Eye (tissue), 1 donor: Measurements from ENCODE around the gene CDK8.
A peak's percentile ranks its signal among the peaks of the same experiment; 100 is the strongest.
"Not testable (repeated sequence)": the region's sequence is repeated elsewhere in the genome, so short reads cannot be mapped to it uniquely, and the experiment has no call there.

Experiments
- DNase-seq: peaks from one replicate; pipeline ENCODE4 v3.0.0-alpha.2; 2015

CDK8 gene

DNA sequence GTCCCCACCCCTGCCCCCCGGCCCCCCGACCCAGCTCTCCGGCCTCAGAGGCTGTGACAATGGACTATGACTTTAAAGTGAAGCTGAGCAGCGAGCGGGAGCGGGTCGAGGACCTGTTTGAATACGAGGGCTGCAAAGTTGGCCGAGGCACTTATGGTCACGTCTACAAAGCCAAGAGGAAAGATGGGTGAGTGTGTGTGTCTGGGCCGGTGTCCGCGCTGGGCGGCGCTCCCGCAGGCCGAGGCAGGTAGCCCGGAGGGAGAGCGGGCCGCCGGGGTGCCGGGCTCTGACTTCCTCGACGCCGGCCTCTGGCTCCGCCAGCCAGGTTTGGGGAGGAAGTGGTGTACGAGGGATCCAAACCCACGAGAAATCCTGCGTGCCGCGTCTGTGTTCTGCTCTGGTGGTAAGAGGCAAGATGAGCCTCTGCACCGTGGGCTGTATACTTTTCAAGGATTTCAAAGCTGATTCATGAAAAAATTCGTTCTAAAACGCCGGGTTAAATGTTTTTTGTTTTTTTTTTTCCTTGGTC is 718 bp downstream of the CDK8 start:
- peak; percentile 83 for DNase-seq

DNA sequence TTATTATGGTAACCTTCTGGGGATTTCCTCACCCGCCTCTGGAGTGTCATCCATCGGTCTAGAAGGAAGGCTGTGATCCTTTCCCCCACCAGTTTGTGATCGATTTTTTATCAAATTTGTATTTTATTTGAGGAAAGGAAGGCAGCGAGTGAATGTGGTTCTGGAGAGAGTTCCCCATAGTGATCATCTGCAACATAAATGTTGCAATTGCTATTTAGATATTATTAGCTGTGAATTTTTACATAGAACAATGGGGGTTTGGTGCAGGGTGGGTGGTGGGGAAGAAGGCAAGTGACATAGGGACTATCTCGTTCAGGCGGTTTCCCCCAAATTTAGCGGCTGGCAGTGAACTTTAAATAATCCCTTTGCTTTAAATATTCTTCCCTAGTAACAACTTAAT is 1.2 kb downstream of the CDK8 start:
- DNase-seq, result no peak

DNA sequence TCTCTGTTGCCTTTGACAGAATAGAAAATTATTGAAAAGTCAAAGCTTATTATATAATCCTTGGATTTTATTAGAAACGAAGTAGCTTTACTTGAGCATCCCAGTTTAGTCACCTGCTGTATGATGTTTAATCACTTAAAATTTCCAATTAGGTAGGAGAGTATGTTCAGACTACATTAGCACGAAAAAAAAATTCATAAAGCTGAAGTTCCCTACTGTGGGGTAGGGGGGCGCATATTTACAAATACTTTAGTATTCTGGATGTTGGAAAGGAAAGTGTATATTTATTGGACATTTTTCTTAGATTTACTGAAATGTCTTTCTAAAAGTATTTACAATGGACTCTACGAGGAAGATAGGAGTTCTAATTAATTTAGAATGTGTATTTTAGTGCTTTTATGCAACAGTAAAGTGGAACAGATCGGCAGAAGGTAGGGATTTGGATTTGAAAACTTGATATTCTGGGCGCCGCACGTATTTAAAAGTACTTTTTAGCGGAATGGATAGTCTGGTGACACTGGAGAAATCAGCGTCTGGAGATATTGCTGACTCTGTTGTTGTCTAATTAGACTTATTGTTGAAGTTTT is 1.9 kb downstream of the CDK8 start:
- peak; percentile 68 for DNase-seq

DNA sequence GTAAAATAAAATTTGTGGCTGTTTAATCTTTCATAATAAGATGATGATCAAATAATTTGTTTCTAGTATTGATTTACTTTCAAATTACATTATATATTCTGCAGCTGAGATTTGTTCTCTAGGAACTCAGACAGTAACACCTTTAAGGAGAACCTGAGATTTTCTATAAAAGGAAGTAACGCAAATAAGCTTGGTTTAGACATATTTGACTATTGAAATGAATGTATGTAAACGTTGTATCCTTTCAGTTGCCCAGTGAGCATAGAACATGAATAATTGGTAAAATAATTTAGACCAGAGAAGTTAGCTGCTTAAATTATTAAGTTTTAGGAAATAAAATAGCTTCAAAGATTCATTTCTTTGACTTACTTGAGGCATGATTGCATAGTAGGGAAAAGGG is 3.1 kb downstream of the CDK8 start:
- peak; percentile 9 for DNase-seq

DNA sequence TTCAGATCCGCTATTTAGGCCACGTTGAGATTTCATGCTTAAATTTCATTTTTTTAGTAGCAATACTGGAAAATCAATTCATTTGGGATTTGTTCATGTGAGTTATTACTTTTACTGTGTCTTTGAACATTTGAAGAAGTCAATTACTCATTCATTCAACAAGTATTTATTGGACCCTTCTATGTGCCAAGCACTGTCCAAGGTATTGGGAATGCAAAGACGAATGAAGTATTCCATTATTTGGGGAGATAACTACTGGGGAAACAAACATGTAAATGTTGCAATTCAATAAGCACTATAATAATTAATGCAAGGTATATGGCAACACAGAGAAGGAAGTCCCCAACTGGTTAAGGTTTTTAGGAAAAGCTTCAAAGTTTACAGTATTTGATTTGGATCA is 5.7 kb downstream of the CDK8 start:
- DNase-seq, result no peak

DNA sequence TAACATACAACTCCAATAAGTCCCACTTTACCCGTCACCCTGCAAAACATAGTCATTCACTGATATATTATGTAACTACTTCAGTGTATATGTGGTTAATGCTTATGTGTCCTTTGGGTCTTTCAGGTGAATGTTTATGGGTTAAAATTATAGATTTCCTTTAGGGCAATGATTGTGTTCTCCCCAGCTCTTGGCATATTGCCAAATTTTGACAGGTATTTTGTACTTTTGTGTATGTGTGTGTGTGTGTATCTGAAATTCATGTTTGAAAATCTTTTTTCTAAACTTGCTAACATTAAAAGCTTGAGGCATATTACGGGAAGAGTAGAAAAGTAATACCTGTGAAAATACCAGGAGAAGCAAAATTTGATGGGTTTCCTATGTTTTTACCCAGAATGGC is 8.2 kb downstream of the CDK8 start:
- peak; percentile 10 for DNase-seq

DNA sequence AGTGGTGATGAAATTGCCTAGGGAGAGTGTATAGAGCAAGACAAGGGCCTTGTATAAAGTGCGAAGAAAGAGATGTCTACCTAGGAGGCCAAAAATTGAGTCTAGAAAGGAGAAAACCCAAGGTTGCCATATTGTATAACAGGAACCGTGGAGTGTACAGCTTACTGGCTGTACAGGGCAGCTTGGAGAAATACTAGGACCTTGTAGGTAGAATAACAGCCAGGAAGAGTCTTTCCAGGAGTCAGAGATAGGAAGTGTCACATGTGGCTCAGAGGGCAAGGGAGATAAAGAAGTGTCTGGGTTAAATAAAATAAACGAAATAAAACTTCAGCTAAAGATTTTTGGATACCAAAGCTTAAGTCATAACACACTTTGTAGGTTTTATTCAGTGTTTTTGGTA is 12.4 kb downstream of the CDK8 start:
- DNase-seq, result no peak

DNA sequence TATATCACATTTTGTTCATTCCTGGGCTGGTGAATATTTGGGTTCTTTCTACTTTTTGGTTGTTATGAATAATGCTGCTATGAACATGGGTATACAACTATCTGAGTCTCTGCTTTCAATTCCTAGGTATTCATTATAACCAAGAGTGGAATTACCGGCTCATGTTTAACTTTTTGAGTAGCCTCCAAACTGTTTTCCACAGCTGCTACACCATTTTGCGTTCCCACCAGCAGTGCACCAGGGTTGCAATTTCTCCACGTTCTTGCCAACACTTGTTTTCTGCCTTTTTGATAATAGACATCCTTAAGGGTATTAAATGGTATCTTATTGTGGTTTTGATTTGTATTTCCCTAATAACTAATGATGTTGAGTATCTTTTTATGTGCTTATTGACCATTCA is 16.8 kb downstream of the CDK8 start:
- DNase-seq, result no peak

DNA sequence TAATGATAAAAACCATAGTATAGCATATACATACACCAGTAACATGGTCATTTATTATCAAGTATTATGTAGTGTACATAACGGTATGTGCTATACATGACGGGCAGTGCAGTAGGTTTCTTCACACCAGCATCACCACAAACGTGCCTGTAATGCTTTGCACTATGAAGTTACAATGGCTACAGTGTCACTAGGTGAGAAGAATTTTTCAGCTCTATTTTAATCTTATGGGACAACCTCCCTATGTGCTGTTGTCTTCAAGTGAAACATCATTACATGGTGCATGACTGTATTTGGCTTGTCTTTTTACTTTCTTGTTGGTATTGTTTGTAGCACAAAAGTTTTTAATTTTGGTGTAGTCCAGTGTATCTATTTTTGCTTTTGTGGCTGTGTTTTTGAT is 18.7 kb downstream of the CDK8 start:
- DNase-seq, result no peak

DNA sequence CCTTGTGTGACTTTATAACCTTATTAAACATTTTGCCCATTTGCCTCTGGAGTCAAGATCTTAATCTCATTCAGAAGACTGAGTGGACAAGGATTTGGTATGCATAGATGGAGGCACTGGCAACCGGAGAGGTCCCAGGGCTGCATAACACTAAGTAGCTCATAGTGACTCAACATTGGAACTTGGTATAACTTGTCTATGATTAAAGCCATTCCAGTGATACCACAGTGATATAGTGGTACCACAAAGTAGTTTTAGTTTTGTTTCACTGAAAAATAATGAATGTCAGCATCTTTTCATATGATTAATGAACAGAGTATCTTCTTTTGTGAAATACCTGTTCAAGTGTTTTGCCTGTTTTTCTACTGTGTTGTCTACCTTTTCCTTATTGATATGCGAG is 26.4 kb downstream of the CDK8 start:
- no peak for DNase-seq

DNA sequence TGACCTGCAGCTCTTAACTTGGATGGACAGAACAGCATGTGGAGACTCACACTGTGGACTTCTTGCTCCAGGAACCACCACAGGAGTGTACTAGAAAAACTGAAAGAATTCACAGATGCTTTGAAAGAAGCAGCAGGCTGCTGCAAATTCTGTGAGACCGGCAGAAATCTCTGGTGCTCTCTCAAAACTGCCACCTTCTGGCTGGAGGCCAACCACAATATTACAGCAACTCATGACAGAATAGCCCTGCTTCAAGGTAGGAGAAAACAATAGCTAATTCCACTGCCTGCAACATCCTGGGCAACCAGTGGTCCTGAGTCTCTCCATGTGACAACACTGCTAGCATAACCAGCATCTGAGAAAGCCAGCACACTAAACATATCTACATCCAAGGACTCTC is 26.9 kb downstream of the CDK8 start:
- no peak for DNase-seq

DNA sequence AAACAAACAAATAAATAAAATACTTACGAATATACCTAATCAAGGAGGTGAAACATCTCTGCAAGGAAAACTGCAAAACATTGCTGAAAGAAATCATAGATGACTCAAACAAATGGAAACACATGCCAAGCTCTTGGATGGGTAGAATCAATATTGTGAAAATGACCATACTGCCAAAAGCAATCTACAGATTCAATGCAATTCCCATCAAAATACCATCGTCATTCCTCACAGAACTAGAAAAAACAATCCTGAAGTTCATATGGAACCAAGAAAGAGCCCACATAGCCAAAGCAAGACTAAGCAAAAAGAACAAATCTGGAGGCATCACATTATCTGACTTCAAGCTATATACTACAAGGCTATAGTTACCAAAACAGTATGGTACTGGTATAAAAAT is 32.0 kb downstream of the CDK8 start:
- not testable (repeated sequence) for DNase-seq

DNA sequence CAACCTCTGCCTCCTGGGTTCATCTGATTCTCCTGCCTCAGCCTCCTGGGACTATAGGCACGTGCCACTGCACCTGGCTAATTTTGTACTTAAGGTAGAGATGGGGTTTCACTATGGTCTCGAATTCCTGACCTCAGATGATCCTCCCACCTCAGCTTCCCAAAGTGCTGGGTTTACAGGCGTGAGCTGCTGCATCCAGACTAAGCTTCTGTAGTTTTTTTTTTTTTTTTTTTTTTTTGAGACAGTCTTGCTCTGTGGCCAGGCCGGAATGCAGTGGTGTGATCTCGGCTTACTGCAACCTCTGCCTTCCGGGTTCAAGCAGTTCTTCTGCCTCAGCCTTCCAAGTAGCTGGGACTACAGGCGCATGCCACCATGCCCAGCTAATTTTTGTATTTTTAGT is 34.9 kb downstream of the CDK8 start:
- DNase-seq, result not testable (repeated sequence)

DNA sequence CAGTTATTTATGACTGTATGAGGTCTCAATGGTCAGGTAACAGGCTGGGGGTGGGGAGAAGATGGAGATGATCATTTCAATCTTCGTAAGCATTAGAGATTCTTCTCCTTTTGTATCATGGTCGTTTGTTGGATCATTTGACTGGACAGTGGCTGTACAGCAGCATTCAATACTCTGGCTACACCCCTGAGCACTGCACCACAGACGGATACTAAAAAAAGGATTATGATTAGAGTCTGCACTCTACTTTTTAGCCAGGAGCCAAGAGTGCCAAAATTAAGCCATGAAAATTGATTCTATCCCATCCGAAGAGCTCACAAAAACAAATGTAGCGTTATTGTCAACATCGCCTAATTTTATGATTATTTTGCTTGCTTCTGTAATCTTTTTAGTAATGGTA is 41.9 kb downstream of the CDK8 start:
- no peak for DNase-seq

DNA sequence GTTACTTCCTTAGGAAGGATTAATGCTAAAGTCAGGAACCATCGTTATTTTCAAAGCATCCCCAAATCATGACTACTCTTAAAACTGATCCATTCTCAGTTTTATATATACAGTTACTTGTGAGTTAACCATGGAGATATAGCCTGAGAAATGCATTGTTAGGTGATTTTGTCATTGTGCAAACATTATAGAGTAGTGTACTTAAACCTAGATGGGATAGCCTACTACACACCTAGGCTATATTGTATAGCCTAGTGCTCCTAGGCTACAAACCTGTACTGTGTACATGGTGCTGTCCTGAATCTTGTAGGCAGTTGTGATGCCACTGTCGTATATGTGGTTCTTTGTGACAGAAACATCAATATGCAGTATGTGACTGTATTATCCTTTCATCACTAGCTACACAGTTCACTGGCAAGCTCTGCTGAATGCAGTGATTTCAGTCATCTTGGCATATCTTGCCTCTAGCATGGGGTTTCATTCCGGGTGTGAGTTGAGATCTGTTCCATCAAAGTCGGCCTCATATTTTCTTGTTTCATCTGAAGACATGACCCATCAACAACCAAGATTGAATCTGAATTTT is 45.3 kb downstream of the CDK8 start:
- DNase-seq, result no peak

DNA sequence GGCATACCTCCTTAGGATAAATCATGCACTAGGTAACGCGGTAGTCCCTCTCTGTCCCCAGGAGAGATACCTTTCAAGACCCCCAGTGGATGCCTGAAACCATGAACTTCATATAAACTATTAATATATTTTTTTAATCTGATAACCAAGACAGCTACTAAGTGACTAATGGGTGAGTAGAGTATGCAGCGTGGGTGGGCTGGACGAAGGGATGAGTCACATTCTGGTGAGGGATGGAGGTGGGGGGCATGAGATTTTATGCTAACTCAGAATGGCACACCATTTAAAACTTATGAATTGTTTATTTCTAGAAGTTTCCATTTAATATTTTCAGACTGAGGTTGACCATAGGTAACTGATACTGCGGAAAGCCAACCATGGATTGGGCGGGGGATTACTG is 46.2 kb downstream of the CDK8 start:
- no peak for DNase-seq

DNA sequence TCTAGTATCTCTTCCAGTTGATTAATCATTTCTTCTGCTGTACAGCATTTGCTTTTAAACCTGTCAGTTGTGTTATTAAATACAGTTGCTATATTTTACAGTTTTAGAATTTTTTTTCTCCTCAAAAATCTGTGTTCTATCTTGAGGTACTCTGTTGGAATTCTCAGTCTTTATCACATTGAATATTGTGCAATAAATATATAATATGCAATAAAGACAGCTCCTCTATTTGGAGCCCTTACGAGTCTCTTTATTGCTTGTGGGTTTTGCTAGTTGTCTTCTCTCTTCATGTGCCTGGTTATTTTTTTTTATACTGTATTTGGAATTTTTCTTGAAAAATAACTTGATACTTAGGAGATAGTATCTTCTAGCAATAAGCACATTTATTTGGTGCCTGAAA is 51.7 kb downstream of the CDK8 start:
- DNase-seq, result no peak

DNA sequence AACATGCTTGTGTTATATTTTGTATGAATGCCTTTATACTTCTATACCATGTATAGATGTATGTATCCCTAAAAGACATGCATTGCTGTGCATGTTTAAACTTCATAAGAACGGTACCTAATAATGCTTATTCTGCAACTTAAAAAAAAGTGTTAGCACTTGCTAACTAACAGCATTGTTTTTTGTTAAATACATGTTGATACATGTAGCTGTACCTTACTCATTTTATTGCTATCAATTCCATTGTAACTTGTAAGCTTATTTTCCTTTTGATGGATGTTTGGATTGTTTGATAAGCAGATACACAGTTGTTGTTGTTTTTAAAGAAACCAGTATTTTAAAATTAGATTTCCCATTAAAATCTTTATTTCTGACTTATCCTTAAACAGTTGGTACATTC is 53.8 kb downstream of the CDK8 start:
- DNase-seq, result no peak

DNA sequence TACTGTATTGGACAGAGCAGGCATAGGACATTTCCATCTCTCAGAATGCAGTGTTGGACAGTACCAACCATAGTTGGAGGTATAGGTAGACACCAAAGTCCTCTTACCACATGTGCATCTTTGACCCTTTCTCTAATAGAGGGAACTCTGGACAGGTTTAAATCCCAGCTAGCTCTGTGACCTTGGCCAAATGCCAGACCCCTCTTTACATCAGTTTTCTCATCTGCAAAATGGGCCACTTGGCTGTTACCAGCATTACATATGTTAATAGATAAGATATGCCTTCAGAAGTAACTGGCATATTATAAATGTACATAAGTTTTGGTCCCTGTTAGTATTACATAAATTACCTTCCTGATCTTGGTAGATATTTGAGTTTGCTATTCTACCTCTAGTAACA is 54.3 kb downstream of the CDK8 start:
- no peak for DNase-seq

DNA sequence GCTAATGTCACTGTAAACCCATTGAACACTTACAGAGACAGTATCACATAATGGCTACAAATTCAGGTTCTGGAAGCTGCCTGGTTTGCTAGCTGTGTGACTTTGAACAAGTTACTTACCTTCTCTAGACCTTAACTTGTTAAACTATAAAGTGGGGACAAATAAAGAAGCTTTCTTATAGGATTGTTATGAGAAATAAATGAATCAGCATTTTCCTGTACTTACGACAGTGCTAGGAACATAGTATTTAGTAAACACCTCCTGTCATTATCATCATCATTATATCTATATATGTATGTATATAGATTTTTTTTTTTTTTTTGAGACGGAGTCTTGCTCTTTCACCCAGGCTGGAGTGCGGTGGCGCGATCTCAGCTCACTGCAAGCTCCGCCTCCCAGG is 54.9 kb downstream of the CDK8 start:
- no peak for DNase-seq

DNA sequence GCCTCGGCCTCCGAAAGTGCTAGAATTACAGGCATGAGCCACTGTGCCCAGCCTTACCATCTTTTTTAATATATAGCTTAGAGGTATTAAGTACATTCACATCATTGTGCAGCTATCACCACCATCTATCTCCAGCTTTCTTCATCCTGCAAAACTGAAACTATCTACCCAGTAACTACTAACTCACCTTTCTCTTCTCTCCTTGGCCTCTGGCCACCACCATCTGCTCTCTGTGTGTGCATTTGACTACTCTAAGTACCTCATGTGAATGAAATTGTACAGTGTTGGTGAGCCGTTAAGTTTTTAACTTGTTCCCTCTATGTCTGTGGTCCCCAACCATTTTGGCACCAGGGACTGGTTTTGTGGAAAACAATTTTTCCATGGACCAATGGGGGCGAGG is 56.1 kb downstream of the CDK8 start:
- DNase-seq, result no peak

DNA sequence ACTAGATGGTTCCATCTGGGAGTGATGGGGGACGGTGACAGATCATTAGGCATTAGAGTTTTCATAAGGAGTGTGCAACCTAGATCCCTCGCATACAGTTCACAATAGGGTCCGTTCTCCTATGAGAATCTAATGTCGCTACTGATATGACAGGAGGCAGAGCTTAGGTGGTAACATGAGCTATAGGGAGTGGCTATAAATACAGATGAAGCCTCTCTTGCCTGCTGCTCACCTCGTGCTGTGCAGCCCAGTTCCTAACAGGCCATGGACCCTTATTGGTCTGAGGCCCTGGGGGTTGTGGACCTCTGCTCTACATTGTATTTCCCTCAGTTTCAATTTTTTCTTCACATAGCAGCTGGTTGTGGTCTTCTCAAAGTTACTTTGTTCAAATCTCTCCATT is 56.5 kb downstream of the CDK8 start:
- DNase-seq, result no peak

DNA sequence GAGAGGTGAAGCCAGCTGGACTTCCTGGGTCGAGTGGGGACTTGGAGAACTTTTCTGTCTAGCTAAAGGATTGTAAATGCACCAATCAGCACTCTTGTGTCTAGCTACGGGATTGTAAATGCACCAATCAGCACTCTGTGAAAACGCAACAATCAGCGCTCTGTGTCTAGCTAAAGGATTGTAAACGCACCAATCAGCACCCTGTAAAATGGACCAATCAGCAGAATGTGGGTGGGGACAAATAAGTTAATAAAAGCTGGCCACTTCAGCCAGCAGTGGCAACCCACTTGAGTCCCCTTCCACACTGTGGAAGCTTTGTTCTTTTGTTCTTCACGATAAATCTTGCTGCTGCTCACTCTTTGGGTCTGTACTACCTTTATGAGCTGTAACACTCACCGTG is 58.1 kb downstream of the CDK8 start:
- DNase-seq, result not testable (repeated sequence)

DNA sequence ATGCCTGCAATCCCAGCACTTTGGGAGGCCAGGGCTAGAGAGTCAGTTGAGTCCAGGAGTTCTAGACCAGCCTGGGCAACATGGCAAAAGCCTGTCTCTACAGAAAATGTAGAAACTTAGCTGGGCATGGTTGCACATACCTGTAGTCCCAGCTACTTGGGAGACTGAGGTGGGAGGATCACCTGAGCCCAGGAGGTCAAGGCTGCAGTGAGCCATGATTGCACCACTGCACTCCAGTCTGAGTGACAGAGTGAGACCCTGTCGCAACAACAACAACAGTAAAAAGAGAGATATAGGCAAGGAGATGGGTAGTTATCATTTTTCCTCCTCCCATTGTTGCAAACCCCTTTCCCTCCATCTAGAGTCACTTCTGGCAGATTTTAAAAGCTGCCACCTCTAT is 62.2 kb downstream of the CDK8 start:
- DNase-seq, result not testable (repeated sequence)

DNA sequence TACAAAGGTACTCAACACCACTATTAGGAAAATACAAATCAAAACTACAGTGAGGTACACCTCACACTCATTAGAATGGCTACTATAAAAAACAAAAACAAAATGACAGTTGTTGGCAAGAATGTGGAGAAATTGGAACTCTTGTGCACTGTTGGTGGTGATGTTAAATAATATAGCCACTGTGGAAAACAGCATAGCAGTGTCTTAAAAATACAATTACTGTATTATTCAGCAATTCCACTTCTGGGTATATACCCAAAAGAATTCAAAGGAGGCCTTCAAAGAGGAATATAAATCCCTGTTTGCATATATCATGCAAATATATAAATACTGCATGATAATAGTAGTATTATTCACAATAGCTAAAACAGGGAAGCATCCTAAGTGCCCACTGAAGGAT is 66.8 kb downstream of the CDK8 start:
- DNase-seq, result no peak
